ENCODE measurements around the gene DNLZ.

Gene DNLZ

GRCh38 chr9:136355616-136356557 lies 7.7 kb downstream of the DNLZ start (continued):
- TF ChIP-seq ZNF214 (tag by site-specific recombination; IDR thresholded peaks at IDR 0.05; ENCODE audit: borderline replicate concordance) (no peak), ZNF132 (tag by site-specific recombination; IDR thresholded peaks at IDR 0.05; ENCODE audit: borderline replicate concordance) (no peak), ZNF391 (tag by site-specific recombination; IDR thresholded peaks at IDR 0.05; ENCODE audit: borderline replicate concordance, low read depth) (no peak), ZNF830 (tag by site-specific recombination; IDR thresholded peaks at IDR 0.05; ENCODE audit: low read depth) (no peak), ZFHX2 (tag by site-specific recombination; conservative IDR thresholded peaks at IDR 0.05) (peak; percentile 33; the same call in 1 of the 2 replicates), ZNF24 (tag by site-specific recombination; IDR thresholded peaks at IDR 0.05) (no peak), GFI1B (tag by site-specific recombination; IDR thresholded peaks at IDR 0.05) (no peak), ZNF19 (tag by site-specific recombination; IDR thresholded peaks at IDR 0.05; ENCODE audit: low read depth) (no peak), ZNF324 (tag by site-specific recombination; IDR thresholded peaks at IDR 0.05) (no peak), GLI2 (tag by site-specific recombination; IDR thresholded peaks at IDR 0.05; ENCODE audit: borderline replicate concordance, low read depth) (no peak), ZIC2 (tag by site-specific recombination; IDR thresholded peaks at IDR 0.05) (peak; percentile 19; the same call in 1 of the 2 replicates), ZNF140 (tag by site-specific recombination; IDR thresholded peaks at IDR 0.05) (no peak), ZNF292 (tag by site-specific recombination; IDR thresholded peaks at IDR 0.05; ENCODE audit: borderline replicate concordance, low read depth) (no peak), PATZ1 (tag by site-specific recombination; IDR thresholded peaks at IDR 0.05) (peak; percentile 20; the same call in 1 of the 2 replicates), GLIS2 (tag by site-specific recombination; IDR thresholded peaks at IDR 0.05) (peak; percentile 32; the same call in 1 of the 2 replicates), ZNF560 (tag by site-specific recombination; IDR thresholded peaks at IDR 0.05; ENCODE audit: borderline replicate concordance) (no peak), ZNF785 (tag by site-specific recombination; IDR thresholded peaks at IDR 0.05) (no peak), ZFP37 (tag by site-specific recombination; IDR thresholded peaks at IDR 0.05) (no peak), ZNF112 (tag by site-specific recombination; IDR thresholded peaks at IDR 0.05) (no peak), GLI4 (tag by site-specific recombination; IDR thresholded peaks at IDR 0.05) (no peak), ZNF221 (tag by site-specific recombination; IDR thresholded peaks at IDR 0.05; ENCODE audit: borderline replicate concordance) (no peak), ZNF776 (tag by site-specific recombination; IDR thresholded peaks at IDR 0.05; ENCODE audit: borderline replicate concordance) (no peak), YY1 (tag by site-specific recombination; IDR thresholded peaks at IDR 0.05) (no peak), HOXD13 (CRISPR knock-in tag; IDR thresholded peaks at IDR 0.05; ENCODE audit: borderline replicate concordance) (no peak), ZNF26 (tag by site-specific recombination; IDR thresholded peaks at IDR 0.05) (no peak), IKZF3 (tag by site-specific recombination; IDR thresholded peaks at IDR 0.05) (no peak), ZNF426 (tag by site-specific recombination; IDR thresholded peaks at IDR 0.05) (no peak), ZFP41 (tag by site-specific recombination; IDR thresholded peaks at IDR 0.05; ENCODE audit: borderline replicate concordance) (no peak), ZNF211 (tag by site-specific recombination; IDR thresholded peaks at IDR 0.05; ENCODE audit: low read depth) (no peak)
- TF ChIP-seq, protein P1, sequence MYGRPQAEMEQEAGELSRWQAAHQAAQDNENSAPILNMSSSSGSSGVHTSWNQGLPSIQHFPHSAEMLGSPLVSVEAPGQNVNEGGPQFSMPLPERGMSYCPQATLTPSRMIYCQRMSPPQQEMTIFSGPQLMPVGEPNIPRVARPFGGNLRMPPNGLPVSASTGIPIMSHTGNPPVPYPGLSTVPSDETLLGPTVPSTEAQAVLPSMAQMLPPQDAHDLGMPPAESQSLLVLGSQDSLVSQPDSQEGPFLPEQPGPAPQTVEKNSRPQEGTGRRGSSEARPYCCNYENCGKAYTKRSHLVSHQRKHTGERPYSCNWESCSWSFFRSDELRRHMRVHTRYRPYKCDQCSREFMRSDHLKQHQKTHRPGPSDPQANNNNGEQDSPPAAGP (tag by site-specific recombination; IDR thresholded peaks at IDR 0.05): 0 out of 2 replicates have a peak, but pooled peaks have one; percentile 14
- TF ChIP-seq, protein P2, sequence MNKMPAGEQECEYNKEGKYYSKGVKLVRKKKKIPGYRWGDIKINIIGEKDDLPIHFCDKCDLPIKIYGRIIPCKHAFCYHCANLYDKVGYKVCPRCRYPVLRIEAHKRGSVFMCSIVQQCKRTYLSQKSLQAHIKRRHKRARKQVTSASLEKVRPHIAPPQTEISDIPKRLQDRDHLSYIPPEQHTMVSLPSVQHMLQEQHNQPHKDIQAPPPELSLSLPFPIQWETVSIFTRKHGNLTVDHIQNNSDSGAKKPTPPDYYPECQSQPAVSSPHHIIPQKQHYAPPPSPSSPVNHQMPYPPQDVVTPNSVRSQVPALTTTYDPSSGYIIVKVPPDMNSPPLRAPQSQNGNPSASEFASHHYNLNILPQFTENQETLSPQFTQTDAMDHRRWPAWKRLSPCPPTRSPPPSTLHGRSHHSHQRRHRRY (tag by site-specific recombination; IDR thresholded peaks at IDR 0.05): no peak
- TF ChIP-seq, protein P3, sequence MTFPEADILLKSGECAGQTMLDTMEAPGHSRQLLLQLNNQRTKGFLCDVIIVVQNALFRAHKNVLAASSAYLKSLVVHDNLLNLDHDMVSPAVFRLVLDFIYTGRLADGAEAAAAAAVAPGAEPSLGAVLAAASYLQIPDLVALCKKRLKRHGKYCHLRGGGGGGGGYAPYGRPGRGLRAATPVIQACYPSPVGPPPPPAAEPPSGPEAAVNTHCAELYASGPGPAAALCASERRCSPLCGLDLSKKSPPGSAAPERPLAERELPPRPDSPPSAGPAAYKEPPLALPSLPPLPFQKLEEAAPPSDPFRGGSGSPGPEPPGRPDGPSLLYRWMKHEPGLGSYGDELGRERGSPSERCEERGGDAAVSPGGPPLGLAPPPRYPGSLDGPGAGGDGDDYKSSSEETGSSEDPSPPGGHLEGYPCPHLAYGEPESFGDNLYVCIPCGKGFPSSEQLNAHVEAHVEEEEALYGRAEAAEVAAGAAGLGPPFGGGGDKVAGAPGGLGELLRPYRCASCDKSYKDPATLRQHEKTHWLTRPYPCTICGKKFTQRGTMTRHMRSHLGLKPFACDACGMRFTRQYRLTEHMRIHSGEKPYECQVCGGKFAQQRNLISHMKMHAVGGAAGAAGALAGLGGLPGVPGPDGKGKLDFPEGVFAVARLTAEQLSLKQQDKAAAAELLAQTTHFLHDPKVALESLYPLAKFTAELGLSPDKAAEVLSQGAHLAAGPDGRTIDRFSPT (tag by site-specific recombination; IDR thresholded peaks at IDR 0.05): no peak
